Ishikawa (cell line): Measurements from ENCODE around the gene KDM5A.

Experiments used
- EP300 ChIP-seq: IDR thresholded peaks from 2 replicates; pipeline ENCODE4 v1.6.1; 2012; ENCODE audit warnings: borderline replicate concordance
- MAX ChIP-seq: IDR thresholded peaks from 2 replicates; pipeline ENCODE4 v1.6.1; 2012
- RAD21 ChIP-seq: IDR thresholded peaks from 2 replicates; pipeline ENCODE4 v1.6.1; 2012; ENCODE audit warnings: low read depth
- TAF1 ChIP-seq: IDR thresholded peaks from 2 replicates; pipeline ENCODE4 v1.6.1; 2012; ENCODE audit warnings: low read depth, mild to moderate bottlenecking
- YY1 ChIP-seq: IDR thresholded peaks from 2 replicates; pipeline ENCODE4 v1.6.1; 2012; ENCODE audit warnings: low read depth

GRCh38 chr12:293199-293598 is 95.9 kb downstream of the KDM5A start:
- TF ChIP-seq TAF1 (no peak), EP300 (no peak), RAD21 (no peak), MAX (no peak), YY1 (no peak)
